ENCODE measurements around the gene F12. TPM values are rescaled to one million over a fixed set of nuclear protein-coding genes. Genes with fewer than 3 reads are reported as not detected.

Gene F12
- total RNA-seq, 1 donor from 2014 or later = 0.69 TPM

DNA sequence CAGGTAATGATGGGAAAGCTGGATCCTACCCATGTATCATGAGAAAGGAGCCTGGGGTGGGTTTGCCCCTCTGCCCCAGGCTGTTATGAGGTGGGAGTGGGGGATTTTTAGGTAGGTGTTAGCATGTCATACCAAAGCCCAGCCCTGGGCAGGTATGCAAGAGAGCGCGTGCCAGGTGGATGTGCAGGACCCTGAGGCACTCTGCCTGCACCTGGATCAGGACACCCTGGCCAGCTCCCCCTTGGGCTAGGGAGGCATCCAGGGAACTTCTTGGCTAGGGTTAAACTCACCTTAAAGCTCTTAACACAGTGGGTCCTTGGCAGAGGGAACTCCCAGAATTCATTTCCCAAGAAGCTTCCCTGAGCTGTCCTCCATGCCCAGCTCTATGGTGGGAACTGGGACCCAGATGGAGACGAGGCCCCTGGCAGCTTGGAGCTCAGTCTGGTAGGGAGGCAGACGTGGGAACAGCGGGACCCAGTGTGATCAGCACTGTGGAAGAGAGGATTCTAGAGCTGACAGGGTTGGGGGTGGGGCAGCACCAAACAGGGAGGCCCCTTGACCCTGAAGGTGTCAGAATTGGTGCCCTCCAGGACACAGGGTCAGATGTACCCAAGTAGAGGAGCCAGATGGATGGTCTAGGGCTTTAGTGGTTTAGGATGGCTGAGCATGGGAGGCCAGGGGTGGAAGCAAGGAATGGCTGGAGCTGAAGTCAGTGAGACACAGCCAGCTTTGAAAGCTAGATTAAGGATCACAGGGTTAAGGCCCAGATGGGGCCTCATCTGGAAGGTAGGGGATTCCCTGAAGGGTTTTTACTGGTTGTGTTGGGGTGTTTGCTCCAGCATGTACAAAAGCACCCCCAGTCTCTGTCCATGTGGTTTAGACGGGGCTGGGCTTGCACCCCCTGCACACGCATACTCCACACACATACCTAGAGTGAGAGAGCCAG lies 35.0 kb upstream of the F12 start:
- ATAC-seq (no peak), DNase-seq (no peak)
- peaks cover 22% of the 10 kb centered on the region for H3K4me1 ChIP-seq
- peaks cover 25% of the 10 kb centered on the region for H3K36me3 ChIP-seq
- no peak overlapping the region for H3K4me3 ChIP-seq
- intact Hi-C loops (cut with DNase I) = no loop called here
- H3K9me3 ChIP-seq = no peaks in the 10 kb centered on the region
- no peak overlapping the region for H3K27ac ChIP-seq
- TF ChIP-seq, protein P1, sequence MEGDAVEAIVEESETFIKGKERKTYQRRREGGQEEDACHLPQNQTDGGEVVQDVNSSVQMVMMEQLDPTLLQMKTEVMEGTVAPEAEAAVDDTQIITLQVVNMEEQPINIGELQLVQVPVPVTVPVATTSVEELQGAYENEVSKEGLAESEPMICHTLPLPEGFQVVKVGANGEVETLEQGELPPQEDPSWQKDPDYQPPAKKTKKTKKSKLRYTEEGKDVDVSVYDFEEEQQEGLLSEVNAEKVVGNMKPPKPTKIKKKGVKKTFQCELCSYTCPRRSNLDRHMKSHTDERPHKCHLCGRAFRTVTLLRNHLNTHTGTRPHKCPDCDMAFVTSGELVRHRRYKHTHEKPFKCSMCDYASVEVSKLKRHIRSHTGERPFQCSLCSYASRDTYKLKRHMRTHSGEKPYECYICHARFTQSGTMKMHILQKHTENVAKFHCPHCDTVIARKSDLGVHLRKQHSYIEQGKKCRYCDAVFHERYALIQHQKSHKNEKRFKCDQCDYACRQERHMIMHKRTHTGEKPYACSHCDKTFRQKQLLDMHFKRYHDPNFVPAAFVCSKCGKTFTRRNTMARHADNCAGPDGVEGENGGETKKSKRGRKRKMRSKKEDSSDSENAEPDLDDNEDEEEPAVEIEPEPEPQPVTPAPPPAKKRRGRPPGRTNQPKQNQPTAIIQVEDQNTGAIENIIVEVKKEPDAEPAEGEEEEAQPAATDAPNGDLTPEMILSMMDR (IDR thresholded peaks at IDR 0.05) = no peak
- peaks cover 9% of the 10 kb centered on the region for H3K27me3 ChIP-seq

DNA sequence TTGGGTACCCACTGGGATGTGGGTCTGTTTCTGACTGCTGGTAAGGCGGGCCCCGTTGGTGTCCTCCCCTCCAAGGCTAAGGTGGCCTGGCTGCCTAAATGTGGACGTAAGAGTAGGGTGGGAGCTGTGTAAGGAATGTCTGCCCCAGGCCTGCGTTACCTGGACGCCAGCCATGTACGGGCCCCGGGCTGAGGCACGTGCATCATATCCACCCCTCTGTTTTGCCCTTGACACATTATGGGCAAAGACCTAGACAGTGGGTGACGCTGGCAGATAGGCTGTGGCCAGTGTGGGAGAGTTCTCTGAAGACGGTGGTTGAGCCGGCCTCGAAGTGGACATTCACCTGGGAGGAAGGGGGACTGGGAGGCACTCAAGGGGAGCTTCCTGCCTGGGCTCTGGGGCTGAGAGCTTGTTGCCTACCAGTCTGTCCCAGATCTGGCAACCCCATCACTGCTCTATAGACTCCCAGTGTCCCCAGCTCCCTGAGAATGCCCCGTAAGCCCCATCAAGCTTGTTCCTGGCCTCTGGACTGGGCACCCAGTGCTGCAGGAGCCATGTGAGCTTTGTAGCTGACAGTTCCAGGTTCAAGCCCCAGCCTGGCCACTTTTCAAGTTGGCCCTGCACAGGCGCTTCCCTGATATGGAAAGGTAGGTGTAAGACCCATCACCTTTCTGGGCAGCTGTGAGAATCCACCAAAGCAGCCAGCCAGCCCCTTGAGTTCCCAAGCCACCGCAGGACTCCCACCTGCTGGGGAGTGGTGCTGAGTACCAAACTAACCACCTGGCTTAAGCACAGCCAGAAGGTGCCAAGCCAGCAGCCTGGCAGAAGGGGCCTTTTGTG lies 34.0 kb upstream of the F12 start:
- intact Hi-C loops (cut with DNase I) = no loop called here
- ATAC-seq = no peak
- peaks cover 8% of the 10 kb centered on the region for H3K27me3 ChIP-seq
- TF ChIP-seq, protein P1 (IDR thresholded peaks at IDR 0.05) = no peak
- peak; percentile 61 for DNase-seq
- no peak overlapping the region for H3K27ac ChIP-seq
- peaks cover 22% of the 10 kb centered on the region for H3K4me1 ChIP-seq
- no peaks in the 10 kb centered on the region for H3K9me3 ChIP-seq
- H3K4me3 ChIP-seq = no peak overlapping the region
- peaks cover 28% of the 10 kb centered on the region for H3K36me3 ChIP-seq

DNA sequence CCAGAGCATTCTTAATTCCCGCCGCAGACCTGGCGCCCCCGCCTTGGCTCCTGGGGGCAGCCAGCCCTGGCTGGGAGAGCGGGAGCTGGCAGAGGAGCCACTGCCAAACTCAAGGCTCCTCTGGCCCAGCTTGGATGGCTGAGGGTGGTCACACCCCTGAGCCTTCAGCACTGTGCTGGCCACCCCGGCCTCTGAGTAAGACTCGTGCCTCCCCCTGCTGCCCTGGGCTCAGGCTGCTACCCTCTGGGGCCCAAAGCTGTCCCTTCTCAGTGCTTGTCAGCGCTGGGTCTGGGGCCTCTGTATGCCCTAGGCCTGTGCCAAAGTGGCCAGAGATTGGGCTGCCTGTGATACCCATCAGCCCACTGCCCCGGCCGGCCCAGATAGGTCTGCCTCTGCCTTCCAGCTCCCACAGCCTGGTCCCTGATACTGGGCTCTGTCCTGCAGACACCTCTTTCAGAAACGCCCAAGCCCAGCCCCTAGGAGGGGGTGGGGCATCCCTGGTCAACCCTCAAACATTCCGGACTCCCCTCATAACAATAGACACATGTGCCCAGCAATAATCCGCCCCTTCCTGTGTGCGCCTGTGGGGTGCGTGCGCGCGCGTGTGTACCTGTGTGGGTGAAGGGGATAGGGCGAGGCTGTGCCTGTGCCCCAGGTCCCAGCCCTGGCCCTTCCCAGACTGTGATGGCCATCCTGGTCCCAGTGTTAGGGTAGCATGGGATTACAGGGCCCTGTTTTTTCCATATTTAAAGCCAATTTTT lies 32.9 kb upstream of the F12 start:
- Histone ChIP-seq H3K27ac (no peak overlapping the region), H3K36me3 (peaks cover 34% of the 10 kb centered on the region), H3K4me1 (peaks cover 13% of the 10 kb centered on the region), H3K27me3 (no peaks in the 10 kb centered on the region), H3K9me3 (no peaks in the 10 kb centered on the region), H3K4me3 (no peak overlapping the region)
- DNase-seq = peak; percentile 57
- ATAC-seq = no peak
- intact Hi-C loops (cut with DNase I) = no loop called here
- TF ChIP-seq, protein P1 (IDR thresholded peaks at IDR 0.05) = no peak

DNA sequence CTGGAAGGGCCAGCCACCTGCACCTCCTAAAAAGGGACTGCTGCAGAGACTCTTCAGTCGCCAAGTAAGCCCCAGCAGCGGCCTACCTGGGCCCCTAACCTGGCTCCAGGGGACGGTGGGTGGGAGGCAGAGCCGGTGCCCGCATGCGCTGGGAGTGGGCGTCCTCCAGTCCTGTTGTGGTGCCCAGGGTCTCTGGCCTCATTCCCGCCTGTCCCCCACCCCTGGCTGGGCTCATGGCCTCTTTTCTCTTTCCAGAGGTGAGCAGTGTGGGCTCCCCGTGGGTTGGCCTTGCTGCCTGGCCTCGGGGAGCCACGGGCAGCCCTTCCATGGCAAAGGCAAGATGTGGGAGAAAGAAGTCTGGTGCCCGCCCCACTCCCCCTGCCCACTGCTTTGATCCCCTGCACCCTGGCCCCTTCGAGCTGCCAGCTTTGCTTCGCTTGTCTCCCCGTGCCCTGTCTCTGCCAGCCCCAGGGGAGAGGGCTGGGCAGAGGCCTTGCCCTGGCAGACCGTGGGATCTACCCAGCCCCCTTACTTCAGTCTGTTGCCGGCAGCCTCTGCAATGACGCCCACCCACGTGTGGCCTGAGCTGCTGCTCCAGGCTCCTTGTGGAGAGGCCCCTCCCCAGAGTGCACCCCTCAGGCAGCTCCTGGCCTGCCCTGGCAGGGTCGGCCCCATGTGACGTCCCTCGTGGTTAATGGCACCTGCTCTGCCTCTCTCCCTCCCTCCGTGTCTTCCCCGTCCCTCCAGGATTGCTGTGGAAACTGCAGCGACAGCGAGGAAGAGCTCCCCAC lies 31.8 kb upstream of the F12 start:
- DNase-seq (no peak), ATAC-seq (no peak)
- H3K4me1 ChIP-seq = peaks cover 7% of the 10 kb centered on the region
- no peak overlapping the region for H3K27ac ChIP-seq
- H3K36me3 ChIP-seq = peaks cover 41% of the 10 kb centered on the region
- no peaks in the 10 kb centered on the region for H3K9me3 ChIP-seq
- TF ChIP-seq, protein P1 (IDR thresholded peaks at IDR 0.05) = no peak
- no peaks in the 10 kb centered on the region for H3K27me3 ChIP-seq
- no peak overlapping the region for H3K4me3 ChIP-seq
- intact Hi-C loops (cut with DNase I) = no loop called here
